ENCODE data around the gene KYAT1.
"Not testable (repeated sequence)": the region's sequence is repeated elsewhere in the genome, so short reads cannot be mapped to it uniquely, and the experiment has no call there.

Gene KYAT1

DNA sequence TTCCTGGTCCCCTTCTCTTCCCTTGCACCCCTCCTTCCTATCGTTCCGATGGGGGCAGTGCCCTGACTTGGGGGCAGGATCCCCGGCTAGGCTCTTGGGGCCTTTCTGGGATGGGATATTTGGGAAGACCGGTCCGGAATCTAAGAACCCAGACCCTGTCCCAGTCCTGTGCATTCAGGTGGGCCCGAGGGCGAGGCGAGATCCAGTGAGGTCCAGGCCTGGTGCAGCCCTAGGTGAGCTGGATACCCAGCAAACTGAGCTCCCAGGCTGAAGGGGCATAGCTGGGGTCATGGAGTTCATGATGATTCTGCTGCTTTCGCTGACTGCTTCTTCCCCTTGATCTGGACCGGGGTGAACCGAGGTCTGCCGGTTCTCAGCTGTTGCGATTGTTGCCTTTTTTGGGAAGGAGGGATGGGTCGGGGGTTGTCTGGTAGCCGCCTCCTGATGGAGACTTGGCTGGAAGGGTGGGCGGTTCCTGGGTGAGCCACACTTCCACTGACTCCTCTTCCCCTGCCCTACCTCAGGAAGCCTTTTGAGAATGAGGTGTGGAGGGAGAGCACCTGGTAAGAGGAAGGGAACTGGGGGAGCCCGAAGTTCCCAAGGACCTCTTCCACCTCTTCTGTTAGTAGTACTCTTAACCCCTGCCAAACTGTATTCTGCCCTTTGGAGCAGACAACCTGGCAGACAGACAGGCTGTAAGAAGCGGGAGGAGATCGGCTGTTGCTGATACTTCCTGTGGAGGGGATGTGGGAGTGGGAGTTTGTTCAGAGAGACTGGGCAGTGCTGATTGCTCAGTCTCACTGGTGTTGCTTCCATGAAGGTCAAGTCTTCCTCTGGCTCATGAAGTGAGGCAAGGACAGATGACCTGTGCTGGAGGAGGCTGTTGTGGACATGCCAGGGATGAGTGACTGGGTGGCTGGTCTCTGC is 1.2 kb upstream of the KYAT1 start:
- DNase-seq, result no peak

DNA sequence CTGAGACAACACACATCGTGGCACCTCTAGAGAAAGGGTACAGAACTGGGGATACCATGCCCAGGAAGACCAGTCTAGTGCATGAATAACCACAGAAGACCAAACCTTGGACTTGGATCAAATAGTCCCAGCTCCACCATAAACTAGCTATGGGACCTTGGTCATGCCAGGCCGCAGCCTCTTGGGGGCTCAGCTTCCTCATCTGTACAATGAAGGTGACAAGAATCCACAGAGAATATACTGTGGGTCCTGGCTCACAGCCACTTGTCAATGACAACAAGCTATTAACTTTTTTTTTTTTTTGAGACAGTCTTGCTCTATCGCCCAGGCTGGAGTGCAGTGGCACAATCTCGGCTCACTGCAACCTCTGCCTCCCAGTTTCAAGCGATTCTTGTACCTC is 3.9 kb downstream of the KYAT1 start:
- DNase-seq, result no peak

DNA sequence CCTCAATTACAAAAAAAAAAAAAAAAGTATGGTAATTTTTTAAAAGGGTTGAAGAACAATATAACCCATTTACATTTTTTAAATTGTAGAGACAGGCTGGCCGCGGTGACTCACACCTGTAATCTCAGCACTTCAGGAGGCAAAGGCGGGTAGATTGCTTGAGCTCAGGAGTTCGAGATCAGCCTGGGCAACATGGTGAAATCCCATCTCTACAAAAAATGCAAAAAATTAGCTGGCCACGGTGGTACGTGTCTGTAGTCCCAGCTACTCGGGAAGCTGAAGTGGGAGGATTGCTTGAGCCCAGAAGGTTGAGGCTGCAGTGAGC is 10.8 kb downstream of the KYAT1 start:
- DNase-seq, result not testable (repeated sequence)

DNA sequence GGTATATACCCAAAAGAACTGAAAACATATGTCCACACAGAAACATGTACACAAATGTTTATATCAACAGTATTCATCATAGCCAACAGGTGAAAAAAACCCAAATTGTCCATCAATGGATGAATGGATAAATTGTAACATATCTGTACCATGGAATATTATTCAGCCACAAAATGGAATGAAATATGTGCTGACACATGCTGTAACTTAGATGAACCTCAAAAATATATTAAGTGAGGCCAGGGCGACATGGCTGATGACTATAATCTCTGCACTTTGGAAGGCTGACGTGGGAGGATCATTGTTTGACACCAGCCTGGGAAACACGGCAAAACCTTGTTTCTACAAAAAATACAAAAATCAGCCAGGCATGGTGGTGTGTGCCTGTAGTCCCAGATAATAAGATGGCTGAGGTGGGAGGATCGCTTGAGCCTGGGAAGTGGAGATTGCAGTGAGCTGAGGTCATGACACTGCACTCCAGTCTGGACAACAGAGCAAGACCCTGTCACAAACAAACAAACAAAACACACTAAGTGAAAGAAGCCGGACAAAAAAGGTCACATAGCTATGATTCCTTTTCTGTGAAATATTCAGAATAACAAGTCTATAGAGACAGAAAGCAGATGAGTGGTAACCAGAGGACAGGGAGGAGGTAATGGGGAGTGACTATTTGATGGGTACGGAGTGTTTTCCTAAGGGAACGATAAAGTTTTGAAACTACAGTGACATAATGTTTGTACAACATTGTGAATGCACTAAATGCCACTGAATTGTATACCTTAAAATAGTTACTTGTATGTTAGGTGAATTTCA is 11.4 kb downstream of the KYAT1 start:
- no peak for DNase-seq

DNA sequence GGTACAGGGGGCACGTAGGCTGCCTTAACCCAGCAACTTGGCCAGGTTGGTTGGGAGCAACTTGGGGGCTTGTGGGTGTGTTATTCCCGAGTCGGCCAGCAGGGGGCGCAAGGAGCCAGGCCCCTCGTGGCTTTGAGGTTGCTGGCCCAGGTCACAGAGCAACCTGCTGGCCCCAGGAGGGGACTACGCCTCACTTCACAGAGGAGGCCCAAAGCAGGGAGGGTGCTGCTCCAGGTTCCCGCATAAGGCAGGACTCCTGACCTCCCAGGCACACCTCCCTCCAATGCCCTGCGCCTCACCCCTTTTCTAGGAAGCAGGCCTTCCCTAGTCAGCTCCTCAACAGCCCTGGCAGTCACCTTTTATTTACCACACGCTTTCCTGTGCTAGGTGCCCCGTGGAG is 18.1 kb downstream of the KYAT1 start:
- DNase-seq, result peak; percentile 51 to 53

DNA sequence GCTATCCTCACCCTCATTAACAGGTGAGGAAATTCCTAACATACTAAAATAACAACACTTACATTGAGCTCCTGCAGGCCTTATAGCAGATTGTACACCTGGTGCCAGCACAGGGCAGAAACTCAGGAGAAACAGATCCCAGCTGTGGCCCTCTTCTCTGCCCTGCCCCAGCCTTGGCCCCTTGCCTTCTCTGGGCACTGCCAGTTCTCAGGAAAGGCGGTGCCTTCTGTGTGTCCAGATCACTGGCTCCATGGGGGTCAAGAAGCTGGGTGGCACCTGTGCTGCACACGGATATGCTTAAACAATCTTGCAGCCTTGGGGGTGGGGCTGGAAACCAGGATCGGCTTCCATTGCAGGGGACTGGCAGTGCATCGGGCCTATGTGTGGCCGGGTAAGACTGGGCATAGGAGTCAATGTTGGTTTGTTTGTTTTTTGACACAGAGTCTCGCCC is 19.3 kb downstream of the KYAT1 start:
- DNase-seq, result no peak

DNA sequence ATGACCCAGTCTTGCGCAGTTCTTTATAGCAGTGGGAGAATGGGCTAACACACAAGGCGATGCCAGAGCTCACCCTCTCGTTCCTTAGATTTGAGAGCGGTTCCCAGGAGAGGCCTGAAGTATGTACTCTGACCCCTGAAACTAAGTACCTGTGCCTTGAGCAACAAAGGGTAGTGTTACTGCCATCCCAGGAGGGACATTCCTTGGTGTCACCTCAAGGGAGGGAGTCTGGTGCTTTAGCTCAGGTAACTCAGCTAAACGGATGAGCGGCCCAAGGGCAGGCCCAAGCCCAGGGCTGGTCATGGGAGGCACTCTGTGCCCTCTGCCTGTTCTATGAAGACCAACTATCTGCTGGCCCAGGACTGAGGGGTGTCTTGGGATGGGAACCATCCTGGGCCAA is 20.2 kb downstream of the KYAT1 start:
- DNase-seq, result no peak

DNA sequence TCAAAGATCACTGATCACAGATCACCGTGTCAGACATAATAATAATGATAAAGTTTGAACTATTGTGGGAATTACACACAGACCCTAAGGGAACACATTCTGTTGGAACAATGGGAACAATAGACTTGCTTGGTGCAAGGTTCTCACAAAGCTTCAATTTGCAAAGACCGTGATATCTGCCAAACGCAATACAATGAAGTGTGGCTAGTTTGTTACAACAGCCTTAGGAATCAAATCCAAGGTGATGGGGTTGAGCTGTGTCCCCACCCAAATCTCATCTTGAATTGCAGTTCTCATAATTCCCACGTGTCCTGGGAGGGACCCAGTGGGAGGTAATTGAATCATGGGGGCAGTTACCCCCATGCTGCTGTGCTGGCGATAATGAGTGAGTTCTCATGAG is 20.8 kb downstream of the KYAT1 start:
- no peak for DNase-seq

DNA sequence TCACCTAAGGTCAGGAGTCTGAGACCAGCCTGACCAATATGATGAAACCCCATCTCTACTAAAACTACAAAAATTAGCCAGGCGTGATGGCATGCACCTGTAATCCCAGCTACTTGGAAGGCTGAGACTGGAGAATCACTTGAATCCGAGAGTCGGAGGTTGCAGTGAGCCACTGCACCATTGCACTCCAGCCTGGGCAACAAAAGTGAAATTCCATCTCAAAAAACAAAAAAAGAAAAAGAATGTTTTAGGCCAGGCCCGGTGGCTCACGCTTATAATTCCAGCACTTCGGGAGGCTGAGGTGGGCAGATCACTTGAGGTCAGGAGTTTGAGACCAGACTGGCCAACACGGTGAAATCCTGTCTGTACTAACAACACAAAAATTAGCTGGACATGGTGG is 23.3 kb downstream of the KYAT1 start:
- not testable (repeated sequence) for DNase-seq

DNA sequence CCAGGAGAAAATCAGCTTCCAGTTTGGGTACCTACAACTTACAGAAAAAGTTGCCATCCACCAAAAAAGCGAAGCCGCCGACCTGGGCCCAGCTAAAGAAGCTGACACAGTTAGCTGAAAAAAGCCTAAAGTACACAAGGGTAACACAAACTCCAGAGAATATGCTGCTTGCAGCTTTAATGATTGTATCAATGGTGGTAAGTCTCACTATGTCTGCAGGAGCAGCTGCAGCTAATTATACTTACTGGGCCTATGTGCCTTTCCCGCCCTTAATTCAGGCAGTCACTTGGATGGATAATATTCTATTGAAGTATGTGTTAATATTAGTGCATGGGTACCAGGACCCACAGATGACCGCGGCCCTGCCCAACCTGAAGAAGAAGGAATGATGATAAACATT is 27.3 kb downstream of the KYAT1 start:
- not testable (repeated sequence) for DNase-seq

DNA sequence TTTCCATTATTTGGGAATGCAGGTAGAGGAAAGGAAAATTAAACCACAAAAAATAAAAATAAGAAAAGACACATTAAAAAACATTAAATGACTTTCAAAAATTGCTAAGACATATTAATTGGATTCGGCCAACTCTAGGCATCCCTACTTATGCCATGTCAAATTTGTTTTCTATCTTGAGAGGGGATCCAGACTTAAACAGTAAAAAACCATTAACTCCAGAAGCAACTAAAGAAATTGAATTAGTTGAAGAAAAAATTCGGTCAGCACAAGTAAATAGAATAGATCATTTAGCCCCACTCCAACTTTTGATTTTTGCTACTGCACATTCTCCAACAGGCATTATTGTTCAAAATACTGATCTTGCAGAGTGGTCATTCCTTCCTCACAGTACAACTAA is 29.1 kb downstream of the KYAT1 start:
- not testable (repeated sequence) for DNase-seq

DNA sequence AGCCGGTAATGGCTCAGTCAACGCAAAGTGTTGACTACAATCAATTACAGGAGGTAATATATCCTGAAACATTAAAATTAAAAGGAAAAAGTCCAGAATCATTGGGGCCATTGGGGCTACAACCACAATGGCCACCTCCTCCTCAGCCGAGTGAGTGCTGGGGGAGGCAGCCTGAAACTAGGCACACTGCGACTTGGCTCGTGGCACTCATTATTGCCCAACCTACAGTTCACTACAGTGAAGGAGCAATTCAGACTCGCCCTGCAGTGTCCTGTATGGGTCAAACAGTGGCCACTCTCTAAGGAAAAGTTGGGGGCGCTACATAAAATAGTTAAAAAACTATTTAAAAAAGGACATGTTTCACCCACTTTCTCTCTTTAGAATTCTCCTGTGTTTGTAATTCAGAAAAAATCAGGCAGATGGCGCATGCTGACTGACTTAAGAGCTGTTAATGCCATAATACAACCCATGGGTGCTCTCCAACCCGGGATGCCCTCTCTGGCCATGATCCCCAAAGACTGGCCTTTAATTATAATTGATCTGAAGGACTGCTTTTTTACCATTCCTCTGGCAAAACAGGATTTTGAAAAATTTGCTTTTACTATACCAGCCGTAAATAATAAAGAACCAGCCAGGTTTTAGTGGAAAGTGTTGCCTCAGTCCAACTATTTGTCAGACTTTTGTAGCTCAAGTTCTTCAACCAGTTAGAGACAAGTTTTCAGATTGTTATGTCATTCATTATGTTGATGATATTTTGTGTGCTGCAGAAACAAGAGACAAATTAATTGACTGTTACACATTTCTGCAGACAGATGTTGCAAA is 29.8 kb downstream of the KYAT1 start:
- peak in 1 of 2 donors; percentile 5 for DNase-seq

DNA sequence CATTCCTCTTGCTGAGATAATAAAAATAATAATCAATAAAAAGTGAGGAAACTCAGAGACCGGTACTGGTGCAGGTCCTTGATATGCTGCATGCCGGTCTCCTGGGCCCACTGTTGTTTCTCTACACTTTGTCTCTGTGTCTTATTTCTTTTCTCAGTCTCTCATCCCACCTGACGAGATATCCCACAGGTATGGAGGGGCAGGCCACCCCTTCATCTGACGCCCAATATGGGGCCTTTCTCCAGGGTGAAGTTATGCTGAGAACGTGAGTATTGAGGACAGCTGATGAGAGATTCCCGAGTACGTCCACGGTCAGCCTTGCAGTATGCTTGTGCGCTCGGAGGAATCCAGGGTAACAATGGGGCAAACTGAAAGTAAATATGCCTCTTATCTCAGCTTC is 30.7 kb downstream of the KYAT1 start:
- DNase-seq, result not testable (repeated sequence)

DNA sequence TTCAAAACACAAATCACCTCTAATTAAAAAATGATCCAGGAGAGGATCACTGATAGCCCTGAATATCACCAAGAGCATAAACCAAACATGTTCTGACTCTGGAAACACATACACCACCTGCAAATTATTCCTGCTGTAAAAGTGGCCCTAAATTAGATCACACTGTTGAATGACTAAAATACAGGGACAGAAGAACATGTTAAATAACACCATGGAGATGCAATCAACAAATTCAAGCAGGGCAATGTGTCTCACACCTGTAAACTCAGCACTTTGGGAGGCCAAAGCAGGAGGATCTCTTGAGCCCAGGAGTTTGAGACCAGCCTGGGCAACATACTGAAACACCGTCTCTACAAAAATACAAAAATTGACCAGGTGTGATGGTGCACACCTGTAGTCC is 33.9 kb downstream of the KYAT1 start:
- DNase-seq, result no peak

DNA sequence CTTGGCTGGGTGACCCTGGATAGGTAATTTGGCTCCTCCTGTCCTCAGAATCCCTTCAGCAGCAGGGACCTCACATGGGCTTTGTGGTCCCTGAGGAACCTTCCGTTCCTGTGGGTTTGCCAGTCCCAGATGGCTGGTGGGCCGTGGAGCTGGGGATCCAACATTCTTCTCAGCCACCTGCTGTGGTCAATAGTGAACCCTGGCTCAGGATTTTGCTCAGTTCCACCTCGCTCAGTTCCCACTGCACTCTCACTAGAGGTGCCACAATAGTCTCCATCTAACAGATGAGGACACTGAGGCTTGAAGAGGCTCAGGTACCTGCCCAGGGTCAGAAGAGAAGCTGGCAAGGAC is 35.1 kb downstream of the KYAT1 start:
- DNase-seq, result no peak

DNA sequence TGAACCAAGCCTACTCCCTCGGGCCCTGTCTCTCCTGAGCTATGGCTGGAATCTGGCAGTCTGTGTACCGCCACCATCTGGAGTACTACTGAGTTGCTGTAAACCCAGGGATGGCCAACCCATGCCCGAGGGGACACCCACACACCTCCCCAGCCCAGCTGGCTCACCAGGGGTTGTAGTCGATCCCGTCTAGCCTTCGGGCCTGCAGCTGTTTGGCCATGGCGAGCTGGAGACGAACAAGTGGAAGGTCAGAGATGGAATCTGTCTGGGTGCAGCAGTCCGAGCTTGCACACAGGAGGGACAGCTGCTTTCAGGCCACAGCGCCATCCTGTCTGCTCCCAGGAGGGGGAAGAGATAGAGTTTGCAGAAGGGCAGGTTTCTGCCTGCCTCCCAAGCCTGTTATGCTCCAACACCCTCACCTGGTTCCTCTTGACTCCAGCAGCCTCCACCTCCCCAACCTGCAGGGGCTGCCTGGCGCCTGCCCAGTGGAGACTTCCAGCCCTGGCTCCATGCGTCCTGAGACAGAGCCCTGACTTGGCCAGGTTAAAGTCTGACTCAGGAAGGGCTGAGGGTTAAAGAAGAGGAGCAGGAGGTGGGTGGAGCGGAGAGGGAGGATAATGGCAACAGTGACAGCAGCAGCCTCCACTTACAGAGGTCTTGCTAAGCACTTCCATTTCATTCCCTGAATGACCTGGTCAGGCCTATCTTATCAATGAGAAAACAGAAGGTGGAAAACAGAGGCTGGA is 36.4 kb downstream of the KYAT1 start:
- no peak for DNase-seq

DNA sequence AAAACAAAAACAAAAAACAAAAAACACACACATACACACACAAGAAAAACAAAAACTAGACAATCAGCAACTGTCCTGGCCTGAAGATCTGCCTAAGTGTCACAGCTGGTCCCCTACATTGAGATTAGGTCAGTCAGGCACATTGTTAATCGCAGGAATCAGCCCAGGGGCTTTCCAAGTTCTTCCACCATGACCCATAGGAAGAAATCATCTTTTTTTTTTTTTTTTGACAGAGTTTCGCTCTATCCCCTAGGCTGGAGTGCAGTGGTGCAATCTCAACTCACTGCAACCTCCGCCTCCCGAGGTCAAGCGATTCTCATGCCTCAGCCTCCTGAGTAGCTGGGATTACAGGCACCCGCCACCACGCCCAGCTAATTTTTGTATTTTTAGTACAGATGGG is 38.6 kb downstream of the KYAT1 start:
- DNase-seq, result not testable (repeated sequence)

DNA sequence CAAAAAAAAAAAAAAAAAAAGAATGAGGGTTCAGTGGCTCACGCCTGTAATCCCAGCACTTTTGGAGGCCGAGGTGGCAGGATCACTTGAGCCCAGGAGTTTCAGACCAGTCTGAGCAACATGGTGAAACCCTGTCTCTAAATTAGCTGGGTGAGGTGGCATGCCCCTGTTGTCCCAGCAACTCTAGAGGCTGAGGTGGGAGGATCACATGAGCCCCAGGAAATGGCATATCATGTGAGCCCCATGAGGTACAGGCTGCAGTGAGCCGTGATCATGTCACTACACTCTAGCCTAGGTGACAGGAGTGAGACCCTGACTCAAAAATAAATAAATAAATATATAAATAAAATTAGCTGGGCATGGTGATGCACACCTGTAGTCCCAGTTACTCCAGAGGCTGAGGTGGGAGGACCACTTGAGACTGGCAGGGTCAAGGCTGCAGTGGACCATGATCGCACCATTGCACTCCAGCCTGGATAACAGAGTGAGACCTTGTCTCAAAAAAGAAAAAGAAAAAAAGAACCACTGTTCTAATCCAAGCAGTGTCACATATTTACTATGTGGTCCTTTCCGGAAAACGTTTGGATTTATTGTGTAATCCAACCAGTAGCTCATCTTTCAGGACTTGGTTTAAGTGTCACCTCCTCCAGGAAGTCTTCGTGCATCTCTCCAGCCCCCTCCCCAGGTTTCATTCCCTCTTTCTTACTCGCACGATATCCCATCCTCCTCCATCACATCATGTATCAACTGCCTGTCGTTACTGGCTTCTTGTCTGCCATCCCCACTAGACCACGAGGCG is 39.9 kb downstream of the KYAT1 start:
- no peak for DNase-seq

DNA sequence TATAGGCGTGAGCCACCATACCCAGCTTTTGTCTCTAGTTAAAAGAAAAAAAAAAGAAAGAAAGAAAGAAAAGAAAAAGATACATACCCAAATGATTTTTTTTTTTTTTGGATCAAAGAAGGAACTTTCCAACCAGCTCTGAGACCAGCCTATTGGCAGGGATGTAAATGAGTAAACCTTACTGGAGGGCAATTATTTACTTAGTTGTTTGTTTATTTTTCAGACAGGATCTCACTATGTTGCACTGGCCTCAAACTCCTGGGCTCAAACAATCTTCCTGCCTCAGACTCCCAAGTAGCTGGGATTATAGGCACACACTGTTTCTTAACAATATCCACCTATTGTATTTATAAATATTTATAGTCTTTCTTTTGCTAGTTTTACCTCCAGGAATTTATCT is 41.2 kb downstream of the KYAT1 start:
- DNase-seq, result no peak

DNA sequence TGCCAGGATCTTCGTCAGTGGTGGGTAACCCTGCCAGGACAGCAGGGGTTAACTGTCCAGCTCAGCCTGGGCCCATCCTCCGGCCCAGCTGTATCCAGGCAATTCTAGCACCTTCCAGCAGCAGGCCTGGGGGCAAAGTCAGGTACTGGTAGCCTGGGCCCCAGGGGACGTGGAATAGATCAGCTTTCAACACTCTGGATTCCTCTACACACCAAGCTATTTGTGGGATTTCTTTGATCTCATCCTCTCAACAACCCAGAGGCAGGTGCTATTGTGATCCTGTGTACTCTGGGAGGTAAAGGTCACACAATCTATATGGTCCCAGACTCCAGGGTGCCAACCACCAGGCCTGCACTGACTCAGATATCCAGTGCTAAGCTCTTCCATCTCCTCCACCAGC is 43.4 kb downstream of the KYAT1 start:
- DNase-seq, result no peak

DNA sequence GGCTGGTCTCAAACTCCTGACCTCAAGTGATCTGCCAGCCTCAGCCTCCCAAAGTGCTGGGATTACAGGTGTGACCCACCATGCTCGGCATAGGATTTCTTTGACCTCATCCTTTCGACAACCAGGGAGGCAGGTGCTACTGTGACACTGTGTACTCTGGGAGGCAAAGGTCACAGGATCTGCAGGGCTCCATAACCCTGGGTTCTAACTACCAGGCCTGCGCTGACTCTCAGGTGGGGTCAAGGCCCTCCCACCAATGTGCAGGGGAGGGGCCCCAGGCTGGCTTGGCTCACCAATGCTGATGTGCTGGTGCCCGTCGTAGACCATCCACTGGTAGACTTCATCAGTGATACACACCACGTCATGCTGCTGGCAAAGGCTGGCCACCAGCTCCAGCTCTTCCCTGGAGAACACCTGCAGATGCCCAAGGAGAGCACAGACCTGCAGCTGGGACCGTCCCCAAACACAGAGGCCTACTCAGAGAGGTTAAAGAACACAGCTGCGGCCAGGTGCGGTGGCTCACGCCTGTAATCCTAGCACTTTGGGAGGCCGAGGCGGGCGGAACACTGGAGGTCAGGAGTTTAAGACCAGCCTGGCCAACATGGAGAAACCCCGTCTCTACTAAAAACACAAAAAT is 45.1 kb downstream of the KYAT1 start:
- no peak for DNase-seq
